HG02938 (cell line): ENCODE measurements around the gene ASIC1.
"Not testable (repeated sequence)": the region's sequence is repeated elsewhere in the genome, so short reads cannot be mapped to it uniquely, and the experiment has no call there.

Experiments
- ATAC-seq: cut with Tn5 transposase; IDR thresholded peaks from one replicate; pipeline ENCODE4 v1.9.1; 2021; ENCODE audit warnings: mild to moderate bottlenecking, moderate library complexity; ENCODE audit not compliant: unreplicated experiment

Gene ASIC1

DNA sequence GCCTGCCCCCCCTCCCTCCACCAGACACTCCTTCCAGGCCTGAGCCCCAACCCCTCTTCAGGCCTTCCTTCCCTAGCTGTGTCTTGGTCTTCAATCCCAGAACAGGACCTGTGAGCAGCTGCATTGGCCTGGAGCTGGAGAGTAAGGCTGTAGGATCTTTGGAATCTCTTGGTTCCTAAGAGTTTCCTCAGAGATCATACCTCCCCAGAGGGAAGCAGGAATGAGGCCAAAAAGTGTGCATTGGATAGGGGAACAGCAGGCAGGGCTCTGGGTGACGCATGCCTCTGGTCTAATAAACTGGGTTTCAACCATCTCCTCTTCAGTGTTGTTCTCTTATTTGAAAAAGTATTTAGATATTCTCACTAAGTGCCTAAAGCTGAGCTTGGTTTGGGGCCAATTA is 25.9 kb downstream of the ASIC1 start:
- ATAC-seq, result no peak

- ATAC-seq, result not testable (repeated sequence)
Observed at GRCh38 chr12:50084409-50084774, 27.0 kb downstream of the ASIC1 start.

GRCh38 chr12:50084775-50085614 is 27.6 kb downstream of the ASIC1 start, which contains the start of gene SMARCD1:
Gene SMARCD1 (plus strand): TSS chr12:50085342. CDS start chr12:50085370, 28 bp downstream.
- peak; percentile 62 for ATAC-seq

- no peak for ATAC-seq
Observed at GRCh38 chr12:50085615-50086072, 28.2 kb downstream of the ASIC1 start.

DNA sequence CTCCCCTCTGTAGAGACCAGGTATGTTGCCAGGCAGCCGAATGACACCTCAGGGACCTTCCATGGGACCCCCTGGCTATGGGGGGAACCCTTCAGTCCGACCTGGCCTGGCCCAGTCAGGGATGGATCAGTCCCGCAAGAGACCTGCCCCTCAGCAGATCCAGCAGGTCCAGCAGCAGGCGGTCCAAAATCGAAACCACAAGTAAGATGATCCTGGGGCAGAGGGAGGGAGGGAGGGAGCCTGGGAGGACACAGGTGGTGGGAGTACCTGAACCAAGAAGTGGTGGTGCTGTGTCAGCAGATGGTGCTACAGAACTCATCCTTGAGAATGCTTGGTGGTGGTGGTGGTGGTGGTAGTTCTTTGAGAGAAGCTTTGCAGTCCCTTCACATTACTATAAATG is 28.8 kb downstream of the ASIC1 start:
- no peak for ATAC-seq

- no peak for ATAC-seq
Observed at GRCh38 chr12:50087151-50087550, 29.8 kb downstream of the ASIC1 start.

GRCh38 chr12:50087995-50088394 is 30.6 kb downstream of the ASIC1 start:
- ATAC-seq, result no peak

DNA sequence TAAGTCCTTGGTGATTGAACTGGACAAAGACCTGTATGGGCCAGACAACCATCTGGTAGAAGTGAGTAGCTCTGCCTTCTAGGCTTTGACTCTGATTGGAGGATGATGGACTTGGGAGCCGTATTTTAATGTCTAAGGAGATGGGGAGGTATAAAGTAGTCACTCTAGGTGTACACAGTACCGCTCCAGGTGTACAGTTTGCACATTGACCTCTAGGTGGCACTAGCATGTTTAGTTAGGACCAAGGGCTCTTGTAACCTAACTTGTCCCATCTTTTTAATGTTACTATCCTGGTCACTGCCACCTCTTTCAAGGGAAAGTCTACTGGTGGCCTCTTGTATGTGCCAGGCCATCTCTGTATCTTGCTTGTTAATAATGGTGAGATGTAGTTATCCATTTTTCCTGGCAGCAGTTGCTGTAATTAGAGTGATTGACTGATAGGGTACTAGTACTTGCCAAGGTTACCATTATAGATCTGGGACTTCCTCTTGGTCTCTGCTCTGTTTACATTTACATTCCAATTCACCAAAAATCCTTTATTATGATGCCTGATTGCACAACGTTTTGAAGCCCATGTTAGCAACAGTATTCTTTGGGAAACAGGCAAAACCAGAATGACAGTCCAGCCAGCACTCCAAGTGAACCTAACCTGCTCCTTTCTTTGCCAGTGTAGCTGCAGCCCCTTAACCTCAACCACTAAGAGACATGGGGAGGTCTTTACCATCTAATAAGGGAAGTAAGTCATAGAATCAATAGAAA is 31.4 kb downstream of the ASIC1 start:
- ATAC-seq, result no peak

- no peak for ATAC-seq
Observed at GRCh38 chr12:50089730-50090129, 32.3 kb downstream of the ASIC1 start.

GRCh38 chr12:50090391-50090790 is 33.0 kb downstream of the ASIC1 start:
- no peak for ATAC-seq

DNA sequence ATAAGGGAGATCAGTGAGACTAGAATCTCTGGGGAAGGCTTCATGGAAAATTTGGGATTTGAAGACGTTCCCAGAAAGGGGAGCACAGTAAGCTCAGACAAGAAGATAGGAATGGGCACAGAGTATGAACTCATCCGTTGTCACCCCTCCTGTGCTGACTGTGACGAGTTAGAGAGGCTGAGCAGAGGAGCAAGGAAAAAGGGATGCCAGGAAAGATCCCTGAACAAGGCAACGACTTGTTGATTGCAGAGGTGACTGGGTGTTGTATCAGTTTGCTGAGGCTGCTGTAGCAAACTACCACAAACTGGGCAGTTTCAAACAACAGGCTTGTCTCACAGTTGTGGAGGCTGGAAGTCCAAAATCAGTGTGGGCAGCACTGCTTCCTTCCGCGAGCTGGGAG is 40.6 kb downstream of the ASIC1 start:
- no peak for ATAC-seq

DNA sequence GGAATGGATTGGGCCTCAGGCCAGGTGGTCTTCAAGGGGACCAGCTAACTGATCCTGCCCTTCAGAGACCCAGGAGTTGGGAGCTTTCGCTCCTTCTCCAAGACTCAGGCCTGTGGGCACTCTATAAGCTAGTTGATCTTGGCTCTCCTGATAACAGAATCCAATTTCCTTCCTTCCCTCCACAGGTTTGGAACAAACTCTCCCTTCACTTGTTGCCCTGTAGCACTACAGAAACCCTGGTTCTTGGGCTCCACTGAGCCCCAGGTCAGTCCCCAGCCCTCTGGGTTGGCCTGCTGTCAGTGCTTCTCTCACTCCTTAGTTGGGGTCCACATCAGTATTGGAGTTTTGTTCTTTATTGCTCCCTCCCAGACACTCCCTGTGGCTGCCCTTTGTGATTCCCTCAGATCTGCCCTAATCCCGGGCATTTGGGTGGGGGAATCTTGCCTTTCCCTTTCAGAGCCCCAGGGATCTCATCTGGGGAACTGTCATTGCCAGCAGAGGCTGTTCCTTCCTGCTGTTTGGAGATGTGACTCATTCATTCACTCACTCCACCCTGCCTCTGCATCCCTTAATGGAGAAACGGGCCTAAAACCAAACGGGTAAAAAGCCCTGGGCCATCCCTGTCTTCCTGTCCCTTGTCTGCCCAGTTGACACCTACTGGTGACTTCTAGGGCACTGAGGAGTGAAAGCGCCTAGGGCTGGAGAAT is 42.1 kb downstream of the ASIC1 start:
- ATAC-seq, result no peak

- no peak for ATAC-seq
Observed at GRCh38 chr12:50100561-50100960, 43.2 kb downstream of the ASIC1 start.

DNA sequence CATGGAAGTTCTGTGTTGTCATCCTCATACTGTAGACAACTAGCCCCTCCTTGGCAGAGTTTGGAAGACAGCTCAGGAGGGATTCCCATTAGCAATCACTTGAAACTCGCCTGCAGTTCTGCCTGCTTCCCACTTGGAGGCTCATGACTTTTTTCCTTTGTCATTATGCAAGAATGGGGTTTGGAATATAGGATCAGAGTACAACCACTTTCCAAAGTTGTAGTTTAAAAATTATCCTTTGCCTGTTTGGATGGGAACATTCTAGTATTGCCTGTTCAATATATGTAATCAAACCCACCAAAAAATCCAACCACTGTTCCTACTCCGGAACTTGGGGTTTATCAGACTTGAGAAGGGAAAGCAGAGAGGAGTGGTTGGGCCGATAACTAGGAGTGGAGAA is 44.3 kb downstream of the ASIC1 start:
- no peak for ATAC-seq

DNA sequence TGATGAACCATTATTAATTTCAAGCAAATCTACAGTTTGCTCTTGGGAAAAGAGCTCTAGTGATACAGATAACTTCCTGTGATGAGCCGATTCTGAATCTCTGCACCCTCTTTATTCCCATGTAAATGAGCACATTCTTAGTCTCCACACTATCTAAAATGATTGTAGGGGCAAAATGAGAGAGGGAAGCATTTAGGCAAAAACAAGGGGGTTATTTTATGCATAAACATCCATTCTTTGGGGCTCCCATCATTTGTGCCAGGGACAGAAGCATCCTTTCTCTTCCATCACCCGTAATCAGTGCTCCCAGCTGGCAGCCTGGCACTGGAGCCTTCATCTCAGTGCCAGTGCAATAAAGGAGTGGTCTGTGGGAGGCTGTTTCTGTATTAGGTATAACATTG is 44.7 kb downstream of the ASIC1 start:
- ATAC-seq, result no peak

DNA sequence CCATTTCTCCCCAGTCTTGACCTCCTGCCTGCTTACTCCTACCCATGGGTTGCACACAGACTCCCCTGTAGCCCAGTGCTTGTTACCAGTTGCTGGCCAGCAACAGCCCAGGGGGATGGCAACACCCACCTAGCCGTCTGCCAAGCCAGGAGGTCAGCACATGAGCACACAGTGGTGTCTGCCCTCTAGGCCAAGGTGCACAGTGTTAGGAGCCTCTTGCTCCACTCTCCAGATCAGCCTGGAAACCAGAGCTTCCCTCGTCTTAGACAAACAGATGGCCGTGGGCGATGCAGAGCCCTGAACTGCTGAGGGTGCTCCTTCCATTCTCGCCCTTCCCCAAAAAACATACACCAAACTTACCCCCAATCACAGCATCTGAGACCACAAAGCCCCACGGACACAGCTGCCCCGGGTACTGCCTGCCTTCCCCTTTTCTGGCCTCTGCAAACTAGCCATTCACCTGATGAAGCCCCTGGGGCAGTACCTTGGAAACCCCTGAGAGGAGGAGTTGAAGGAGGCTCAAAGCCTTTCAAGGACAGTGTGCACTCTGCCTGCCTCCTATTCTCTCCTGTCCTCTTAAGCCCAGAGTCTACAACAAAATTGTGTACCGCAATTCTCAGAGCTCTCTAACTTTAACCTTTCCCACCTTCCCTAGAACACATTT is 45.4 kb downstream of the ASIC1 start:
- ATAC-seq, result no peak

DNA sequence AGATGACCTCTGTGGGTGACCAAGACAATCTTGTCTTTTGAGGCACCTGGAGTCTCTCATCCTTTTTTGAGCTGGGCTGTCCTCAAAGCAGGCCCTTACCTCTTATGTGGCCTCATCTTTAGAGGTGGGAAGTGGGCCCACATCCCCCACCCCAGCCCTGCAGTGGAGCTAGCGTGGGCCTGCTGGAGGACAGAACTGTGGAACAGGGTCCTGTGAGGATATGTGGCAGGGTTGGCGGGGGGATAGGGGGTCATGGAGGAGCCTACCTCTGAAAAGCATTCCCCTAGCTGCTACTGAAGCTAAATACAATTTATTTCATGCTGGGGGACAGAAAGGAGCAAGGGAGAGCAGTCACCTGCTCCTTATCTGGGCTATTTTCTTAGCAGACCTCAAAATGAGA is 46.0 kb downstream of the ASIC1 start:
- ATAC-seq, result no peak

- no peak for ATAC-seq
Observed at GRCh38 chr12:50103767-50104321, 46.4 kb downstream of the ASIC1 start, which contains the start of gene GPD1. Gene GPD1 (plus strand): TSS chr12:50104008. CDS start chr12:50104051, 43 bp downstream.

DNA sequence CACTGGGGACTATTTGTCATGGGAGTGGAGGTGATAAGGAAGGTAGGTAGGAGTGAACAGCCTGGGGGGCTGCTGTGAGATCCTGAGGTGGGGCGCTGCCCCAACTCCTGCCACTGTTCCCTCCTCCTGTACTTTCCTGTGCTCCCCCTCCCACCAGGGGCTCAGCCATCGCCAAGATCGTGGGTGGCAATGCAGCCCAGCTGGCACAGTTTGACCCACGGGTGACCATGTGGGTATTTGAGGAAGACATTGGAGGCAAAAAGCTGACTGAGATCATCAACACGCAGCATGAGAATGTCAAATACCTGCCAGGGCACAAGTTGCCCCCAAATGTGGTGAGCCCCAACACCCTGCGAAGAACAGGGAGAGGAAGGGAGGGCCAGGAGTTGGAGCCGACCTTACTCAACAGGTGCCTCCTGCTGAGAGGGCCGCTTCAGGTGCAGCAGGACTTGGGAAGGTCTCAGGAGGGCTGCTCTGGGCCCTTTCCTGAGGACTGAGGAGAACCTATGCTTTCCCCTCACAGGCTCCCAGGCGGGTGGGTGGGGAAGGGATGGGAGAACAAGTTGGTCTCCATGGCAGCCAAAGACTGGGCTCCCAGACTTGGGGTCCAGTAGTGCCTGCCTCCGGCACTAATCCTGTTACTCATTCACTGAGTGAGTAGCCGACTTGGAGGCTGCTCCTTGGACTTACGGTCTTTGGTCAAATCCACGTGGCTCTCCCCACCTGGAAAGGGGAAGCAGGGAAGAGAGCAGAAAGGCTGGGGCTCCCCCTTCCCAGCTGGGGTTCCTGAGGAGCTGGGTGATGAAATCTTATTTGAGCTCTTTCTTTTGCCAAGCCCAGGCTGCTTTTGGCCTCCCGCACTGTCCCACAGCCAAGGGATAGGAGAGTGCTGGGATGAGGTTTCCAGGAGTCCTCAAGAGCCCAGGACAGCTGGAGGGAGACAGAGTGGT is 47.3 kb downstream of the ASIC1 start:
- no peak for ATAC-seq
